ENCODE data around the gene HSD17B3.

Gene HSD17B3

DNA sequence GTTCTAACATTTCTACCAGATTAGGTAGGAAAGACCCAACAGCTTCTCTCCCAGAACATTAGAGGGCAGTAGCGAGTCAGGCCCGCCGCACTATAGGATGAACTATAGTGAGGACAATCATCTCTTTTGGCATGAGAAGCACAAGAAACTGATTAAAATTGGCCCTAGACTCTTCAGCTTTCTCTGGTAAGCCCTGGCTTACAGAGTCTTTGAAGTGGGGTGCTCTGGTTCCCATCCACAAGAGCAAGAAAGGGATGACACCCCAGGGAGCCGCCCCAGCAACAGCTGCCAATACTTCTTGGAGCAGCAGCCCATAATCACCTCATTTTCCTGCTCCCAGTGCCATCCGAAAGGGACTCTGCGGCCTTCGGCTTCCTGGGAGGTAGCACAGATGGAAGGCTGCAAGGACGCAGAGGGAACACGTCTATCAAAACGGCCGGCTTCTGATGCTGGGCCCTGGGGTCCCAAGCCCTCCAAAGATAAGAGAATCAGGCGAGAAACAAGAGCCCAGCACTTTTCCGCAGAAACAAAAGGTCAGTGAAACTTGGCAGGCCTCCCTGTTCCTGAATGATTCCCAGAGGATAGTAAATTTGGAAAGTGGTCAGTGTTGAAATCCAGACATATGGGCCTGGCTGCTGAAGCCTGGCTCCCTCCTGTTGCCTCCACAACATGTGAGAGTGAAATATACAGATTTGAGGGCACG, 69.3 kb downstream of the HSD17B3 start:
- DNase-seq: no peak

DNA sequence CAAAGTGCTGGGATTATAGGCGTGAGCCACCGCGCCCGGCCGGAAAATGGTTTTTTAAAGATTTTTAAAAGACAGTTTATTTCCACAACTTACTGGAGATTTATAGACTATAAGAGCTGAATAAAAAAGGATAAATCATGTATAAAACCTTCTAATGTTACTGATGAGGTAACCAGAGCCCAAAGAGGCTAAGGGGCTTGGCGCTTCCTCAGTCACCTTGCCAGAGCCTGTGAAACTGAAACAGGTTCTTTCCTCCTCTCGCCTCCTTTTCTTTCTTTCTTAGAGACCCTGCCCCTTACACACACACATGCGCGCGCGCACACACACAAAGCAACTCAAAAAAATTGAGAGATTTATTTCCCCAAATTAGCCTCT, 69.8 kb downstream of the HSD17B3 start:
- no peak for DNase-seq

DNA sequence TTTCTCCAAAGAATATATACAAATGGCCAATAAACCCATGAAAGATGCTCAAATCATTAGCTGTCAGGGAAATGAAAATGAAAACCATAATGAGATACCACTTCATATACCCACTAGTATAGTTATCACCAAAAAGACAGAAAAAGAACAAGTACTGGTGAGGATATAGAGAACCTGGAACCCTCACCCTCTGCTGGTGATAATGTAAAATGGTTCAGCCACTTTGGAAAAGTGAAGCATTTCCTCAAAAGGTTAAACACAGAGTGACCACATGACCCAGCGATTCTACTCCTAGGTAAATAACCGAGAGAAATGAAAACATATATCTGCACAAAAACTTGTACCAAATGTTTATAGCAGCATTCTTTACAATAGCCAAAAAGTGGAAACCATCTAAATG, 72.0 kb downstream of the HSD17B3 start:
- no peak for DNase-seq

DNA sequence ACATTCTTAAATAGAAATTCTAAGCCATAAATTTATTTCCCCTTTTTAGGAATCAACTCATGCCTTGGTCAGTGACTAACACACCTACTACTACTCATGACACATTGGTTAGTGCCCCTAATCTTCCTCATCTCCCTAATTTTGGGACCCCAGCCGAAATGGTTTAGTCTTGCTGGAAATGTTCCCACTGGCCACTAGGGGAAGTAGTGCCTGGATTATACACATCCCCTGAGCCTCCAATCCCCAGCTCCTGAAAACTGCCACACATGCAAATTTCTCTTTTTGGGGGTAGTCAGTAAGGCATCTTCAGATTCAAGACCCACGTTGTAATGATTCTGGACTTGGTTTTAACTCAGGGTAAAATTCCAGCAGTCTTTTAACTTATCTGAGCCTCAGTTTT, 79.8 kb downstream of the HSD17B3 start:
- no peak for DNase-seq

DNA sequence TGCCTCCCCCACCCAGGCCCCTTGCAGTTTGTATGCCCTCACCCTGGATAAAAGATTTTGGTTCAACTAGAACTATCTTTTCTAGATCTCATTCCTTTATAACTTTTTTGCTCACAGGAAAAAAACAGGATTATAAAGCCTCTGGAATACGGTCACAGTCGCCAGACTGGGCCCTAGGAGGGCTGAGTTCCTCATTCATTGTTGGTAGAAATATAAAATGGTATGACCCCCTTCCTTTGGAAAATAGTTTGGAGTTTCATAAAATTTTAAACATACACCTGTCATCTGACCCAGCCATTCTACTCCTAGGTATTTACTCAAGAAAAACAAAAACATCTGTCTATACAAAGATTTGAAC, 82.1 kb downstream of the HSD17B3 start:
- DNase-seq: no peak

DNA sequence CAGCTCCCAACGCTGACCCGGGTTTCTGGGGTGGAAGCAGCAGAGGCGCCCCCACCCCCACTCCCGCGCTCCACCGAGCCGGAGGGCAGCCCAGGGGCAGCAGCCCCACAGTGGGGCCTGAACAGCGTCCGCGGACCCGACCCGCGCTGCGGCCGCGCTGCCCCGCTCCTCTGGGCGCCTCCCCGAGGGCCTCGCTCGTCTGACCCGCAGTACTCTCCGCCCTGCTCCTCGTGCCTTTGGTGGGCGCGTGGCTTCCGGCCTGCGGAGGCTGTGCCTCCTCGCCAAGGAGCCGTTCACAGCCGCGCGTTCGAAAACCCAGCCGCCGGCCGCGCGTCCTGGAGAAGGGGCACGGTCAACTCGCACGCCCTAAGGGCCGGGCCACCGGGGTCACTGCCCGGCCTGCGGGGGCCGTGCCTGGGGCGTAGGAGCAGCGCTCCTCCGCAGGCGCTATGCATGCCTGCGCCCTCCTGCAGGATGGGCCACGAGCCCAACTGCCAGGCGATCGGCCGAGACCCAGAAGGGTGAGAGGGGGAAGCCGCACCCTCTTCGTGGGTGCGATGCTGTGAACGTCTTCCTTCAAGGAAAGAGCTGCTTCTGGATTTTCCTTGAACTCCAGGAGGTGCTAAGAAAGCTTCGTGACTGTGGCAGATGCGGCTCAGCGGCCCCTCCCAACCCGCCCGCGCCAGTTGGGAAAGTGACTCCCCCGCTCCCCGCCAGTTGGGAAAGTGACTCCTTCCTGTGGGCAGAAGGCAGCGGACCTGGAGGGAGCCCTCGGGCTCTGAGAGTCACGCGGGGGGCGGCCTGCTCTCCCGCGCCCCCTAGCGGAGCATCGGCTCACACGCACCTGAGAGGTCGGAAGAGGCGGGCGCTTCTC, 82.7 kb downstream of the HSD17B3 start:
- DNase-seq: no peak

DNA sequence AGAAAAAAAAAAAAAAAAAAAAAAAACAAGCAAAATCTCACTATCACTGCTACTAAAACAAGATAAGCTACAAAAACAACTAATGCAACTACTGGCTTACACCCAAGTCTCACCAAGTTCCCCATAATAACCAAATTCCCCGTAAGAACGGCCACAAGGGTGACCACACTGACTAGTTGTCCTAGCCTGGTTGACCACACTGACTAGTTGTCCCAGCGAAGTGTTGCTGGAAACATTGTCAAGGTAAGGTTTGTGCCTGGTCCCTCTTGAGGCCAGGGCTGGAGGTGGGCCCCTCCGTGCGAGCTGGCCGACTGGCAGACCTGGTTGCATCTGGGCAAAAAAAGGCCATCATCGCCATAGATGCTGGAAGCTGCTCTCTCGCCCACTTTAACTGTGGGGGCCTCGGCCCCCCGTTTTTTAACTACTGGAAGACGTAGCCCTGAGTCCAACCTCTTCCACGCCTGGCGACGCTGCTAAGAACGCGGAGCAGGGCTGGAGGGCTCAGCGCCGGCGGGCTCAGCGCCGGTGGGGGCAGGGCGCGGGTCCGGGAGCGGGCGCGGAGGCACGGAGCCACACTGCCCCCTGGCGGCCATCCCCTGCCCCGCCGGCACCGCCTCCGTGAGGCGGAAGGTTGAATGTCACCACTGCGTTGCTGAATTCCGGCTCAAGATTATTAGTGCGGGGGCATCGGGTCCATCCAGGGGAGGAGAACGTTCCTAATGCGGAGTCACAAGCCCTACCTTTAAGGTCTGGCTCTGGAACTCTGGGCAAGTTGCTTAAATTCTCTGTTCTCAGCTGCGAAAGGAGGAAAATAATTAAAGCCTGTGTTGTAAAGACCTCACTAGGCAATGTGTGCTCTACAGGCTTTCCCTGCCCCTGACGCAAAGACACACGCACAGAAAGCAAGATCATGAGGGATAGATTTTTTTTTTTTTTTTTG, 84.0 kb downstream of the HSD17B3 start:
- no peak for DNase-seq

DNA sequence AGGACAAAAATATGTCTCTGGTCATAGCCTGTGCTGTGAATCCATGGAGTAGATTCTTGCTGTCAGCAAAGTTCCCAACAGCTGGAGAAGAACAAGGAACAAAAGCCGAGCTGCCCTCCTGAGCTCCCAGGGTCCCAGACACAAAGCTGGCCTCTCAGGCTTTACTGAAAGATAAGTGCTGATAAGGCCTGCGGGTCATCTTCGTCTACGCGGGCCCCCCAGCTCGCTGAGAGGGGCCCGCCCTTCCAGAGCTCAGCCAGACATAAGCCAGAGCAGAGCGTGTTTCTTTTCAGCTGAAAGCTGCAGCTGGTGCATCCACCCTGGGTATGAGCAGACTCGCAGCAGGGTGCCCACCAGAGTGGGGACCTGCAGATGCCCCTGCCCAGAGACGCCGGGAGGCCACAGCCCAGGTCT, 84.7 kb downstream of the HSD17B3 start:
- no peak for DNase-seq

DNA sequence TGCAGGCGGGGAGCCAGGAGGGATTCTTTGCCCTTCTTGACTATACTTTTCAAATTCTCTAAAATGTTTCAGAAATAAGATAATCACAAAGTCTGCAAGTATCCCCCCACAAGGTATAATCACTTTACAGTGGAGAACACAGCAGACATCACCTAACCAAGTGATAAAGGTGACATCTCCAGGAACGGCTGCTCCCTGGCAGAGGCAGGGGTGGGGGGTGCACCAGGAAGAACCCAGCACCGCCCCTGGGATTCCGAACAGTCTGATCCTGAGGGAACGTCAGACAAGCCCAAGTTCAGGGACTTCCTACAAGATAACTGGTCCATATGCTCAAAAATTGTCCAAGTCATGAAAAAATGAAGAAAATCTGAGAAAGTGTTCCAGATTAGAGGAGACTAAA, 85.4 kb downstream of the HSD17B3 start:
- DNase-seq: no peak

DNA sequence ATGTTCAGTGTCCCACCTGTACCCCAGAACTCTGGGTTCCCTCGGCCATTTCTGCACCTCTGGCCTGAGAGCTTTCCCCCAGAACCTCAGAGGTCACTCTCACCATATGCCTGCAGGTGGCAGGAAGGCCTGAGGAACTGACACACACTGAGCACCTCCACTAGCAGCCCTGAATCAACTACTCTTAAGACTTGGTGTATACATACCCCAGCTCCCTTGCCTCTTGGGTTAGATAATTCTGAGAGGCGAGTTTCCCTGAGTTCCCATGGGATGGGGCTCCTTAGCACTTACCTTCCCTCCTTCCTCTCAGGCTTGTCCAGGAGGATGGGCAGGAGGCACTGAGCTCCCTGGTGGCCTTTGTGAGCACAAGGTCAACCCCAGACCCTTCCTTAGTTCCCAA, 86.1 kb downstream of the HSD17B3 start:
- no peak for DNase-seq

DNA sequence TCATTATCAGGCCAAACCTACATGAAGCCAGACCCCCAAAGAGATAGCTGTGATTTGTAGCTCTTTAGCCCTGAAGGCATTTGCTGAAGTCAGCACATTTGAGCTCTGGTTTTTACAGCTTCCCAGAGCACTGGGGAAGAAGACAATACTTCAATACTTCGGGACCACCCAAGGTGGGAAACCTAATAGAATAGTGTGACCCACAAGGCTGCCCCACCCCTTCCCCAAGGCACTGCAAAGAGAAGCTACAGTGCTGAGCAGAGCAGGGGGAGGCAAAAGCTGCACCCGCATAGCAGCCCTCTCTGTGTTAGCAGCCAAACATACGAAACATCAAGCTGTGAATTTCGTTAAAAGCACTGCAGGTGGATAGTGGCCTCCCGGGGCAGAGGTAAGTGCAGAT, 87.3 kb downstream of the HSD17B3 start:
- no peak for DNase-seq

DNA sequence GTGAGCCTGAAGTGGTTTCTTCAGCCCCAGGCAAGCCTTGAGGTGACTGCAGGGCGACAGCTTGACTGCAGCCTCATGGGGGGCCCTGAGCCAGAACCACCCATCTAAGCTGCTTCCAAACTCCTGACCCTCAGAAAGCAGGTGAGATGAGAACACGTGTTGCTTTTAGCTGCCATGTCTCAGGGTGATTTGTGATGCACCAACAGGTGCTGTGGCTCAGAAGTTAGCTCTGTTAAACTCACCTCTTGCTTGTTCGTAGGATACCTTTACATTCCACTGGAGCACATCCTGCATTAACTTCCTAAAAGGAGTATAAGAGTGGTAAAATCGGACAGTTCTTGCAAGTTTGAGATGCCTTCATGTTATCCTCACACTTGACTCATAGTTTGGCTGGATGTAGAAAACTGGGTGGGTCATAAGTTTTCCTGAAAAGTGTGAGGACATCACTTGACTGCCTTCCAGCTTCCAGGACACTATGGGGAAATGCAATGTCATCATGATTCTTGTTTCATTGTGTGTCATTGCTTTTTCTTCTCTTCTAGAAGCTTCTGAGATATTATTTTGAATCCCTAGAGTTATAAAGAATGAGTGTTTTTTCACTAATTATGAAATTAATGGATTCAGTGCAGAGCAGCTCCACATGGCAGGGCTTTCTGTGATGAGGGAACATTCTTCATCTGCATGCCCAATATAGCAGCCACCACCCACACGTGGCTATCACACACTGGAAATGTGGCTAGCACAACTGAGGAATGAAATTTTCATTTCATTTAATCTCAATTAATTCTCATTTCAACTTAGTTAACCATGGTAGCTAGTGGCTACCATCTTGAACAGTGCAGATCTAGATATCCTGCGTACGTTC, 92.3 kb downstream of the HSD17B3 start:
- DNase-seq: no peak

DNA sequence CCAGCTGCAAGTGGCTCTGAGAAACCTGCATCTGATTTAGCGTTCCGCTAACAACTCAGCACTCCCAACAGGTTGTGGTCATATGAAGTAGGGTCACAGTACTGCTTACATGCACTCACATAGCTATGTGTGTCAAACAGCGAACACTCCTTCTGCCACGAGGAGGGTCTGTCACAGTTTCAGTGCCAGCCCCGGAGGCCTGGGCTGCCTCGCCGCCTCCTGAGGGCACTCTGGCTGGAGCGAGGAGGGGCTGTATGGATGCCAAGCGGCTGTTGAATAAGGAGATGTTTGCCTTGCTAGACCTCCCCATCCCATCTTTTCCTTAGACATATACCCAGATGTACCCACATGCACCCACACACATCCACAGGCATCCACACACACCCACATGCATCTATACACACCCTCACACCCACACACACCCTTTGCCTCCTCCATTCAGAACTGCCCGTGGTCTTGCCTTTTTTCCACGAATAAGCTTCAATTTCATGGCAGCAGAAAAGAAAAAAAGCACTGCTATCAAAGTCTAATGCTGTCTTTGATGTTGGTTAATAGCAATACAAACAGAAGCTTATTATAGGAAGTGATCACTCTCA, 95.7 kb downstream of the HSD17B3 start:
- DNase-seq: no peak

DNA sequence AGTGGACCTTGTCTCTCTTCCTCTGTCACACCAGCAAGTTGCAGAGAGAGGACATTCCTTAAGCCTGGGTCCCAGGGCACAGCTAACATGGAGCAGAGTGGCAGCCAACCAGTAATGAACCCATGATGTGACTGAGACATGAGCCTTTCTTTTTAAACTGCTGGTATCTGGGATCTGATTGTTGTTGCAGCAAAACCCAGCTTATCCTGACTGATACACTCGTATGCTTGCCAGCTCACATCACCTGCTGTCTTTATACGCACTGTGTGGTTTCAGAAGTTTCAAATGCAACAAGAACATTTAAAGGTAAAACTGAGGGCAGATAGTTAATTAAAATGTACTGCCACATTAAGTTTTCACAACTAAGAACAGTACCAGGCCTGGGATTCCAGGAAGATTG, 97.1 kb downstream of the HSD17B3 start:
- DNase-seq: no peak

DNA sequence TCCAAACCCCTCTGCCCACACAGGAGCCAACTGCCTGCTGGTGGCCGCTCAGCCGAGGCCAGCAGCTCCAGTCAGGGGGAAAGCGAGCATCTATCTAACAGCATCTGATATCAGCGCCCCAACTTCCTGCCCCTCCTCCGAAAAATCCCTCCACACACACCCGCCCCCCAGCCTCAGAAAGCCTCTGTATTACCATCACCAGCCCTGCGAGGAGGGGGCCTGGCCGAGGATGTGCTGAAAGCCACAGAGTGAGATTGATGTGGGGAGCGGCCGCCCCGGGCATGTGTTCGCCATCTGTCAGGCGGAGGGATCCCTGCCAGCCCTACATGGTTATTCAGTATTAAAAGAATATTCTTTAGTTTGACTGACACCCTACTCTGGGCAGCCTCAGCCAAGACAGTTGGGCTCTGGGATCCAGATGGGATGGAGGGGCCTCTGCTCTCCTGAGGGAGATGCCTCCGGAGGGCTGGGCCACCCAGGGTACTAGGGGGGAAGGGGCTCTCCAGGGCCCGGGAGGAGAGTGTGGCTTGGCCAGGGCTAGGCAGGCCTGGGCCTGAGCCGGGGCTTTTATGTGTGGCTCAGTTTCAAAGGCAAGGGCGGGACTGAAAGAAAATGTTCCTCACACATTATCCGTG, 98.0 kb downstream of the HSD17B3 start:
- DNase-seq: no peak

DNA sequence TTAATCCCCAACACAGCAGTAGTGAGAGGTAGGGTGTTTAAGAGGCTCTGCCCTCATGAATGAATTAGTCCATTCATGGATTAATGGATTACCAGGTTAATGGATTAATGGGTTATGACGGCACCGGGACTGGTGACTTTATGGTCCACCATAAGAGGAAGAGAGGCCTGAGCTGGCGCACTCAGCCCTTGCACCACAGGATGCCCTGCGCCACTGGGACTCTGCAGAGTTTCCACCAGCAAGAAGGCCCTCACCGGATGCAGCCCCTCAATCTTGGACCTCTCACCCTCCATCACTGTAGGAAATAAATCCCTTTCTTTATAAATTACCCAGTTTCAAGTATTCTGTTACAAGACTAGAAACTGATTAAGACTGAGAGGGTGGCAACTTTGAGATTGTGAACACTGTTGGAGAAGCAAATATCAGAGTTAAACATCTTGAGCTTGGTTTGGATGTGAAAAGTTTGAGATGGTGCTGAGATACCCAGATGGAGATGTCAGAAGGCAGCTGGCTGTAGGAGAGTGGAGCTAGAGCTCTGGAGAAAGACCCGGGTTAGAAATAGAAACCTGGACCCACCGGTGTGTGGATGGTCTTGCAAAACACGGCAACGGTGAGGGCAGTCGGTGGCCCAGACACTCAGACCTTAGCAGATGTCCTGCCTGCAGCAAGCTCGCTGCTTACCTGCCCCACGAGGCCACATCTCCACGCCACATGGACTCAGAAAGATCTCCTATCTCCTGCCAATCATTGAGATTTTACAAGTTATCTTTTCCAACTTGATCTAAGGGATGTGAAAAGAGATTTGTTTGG, 98.8 kb downstream of the HSD17B3 start:
- DNase-seq: no peak

DNA sequence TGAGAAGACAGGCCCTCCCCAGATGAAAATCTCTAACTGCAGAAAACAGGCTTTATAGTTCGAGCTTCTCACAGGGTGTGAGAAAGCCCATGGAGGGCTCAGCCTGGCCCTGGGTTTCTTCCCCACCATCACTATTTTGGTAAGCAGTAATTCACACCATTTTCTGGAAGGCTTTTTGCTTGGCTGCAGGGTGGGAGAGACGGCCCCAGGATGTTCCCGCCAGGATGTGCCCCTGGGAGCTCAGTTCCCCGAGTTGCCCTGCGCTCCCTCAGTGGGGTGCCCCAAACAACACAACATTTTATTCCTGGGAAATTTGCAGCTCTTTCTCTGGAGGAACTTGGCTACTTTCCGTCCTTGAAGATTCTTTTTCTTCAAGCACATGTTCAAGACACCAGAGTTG, 100.8 kb downstream of the HSD17B3 start:
- DNase-seq: no peak

DNA sequence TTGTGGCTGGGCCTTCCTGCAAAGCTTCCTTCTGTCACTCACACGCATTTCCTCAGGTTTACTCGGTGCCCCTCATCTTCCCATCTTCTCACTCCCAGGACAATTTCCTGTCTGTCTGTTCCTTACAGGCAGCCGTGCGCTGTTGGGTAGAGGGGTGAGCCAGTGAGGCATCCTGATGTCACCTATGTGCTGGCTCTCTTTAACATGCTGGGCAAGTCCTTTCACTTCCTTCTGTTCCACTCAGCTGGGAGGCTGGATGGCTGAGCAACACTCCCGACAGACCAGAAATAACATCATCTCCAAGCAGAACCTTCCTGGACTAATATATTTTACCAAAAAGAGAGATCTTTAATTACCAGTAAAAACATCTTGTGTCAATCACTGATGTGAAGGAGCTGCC, 103.0 kb downstream of the HSD17B3 start:
- no peak for DNase-seq

DNA sequence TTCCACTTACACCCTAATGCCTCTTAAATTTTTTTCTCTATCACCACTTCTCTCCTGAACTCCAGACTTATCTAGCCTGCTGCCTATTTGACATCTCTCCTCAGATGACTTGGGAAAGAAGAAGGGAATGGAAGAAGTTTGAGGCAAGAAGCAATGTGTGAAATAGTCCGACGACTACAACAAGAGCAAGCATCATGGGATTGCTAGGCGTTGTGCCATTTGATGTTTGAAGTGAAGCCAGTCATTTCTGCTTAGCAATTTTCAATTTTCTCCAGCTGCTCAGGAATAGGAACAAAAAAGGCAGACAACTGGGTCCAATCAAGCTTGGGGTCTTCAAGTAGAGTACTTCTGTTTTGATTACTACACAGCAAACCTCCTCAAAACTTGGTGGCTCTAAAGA, 106.4 kb downstream of the HSD17B3 start:
- no peak for DNase-seq

DNA sequence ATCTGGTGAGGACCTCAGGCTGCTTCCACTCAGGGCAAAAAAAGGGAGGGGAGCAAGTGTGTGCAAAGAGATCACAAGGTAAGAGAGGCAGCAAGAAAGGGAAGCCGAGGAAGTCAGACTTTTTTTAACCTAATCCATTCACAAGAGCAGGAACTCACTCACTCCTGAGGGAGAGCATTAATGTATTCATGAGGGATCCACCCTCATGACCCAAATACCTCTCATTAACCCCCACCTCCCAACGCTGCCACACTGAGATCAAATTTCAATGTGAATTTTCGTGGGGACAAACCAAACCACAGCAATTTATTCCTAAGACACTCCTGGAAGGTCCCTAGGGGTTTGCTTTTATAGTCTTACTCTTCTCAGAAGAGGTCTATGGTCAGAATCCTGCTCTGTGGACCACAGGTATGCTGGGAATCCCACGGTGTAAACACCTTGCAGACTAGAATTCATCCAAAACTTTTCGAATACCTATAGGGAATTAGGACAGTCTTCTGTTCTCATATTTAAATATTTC, 108.7 kb downstream of the HSD17B3 start:
- DNase-seq: no peak
